ENCODE results near the gene APP. TPM values are rescaled to one million over a fixed set of nuclear protein-coding genes. Genes with fewer than 3 reads are reported as not detected.

APP gene
- total RNA-seq, 1 experiment from 2014 or later = 224 TPM

GRCh38 chr21:26068776-26069175 lies 101.8 kb downstream of the APP start:
- H3K4me2 ChIP-seq = no peak overlapping the region
- intact Hi-C loops (cut with micrococcal nuclease; ENCODE audit: unreplicated experiment) = no loop called here
- BruUV-seq (replicated peaks) = no TSS peak
- no peak overlapping the region for H3K27ac ChIP-seq
- ChIA-PET POLR2A (ENCODE audit: unreplicated experiment) (no interaction called here), CTCF (no interaction called here)
- no peaks in the 10 kb centered on the region for H3F3A ChIP-seq (ENCODE audit: insufficient read depth, low read depth)
- no peaks in the 10 kb centered on the region for H3K27me3 ChIP-seq (ENCODE audit: insufficient read depth, low read depth)
- TF ChIP-seq EZH2 (IDR thresholded peaks at IDR 0.05; ENCODE audit: low read depth) (no peak), CTCF (conservative IDR thresholded peaks at IDR 0.05) (no peak)
- H4K20me1 ChIP-seq (ENCODE audit: insufficient read depth) = no peaks in the 10 kb centered on the region; the same call in 1 of the 2 replicates
- no peak for DNase-seq
- H3K9me3 ChIP-seq (ENCODE audit: insufficient read depth, low read depth) = no peaks in the 10 kb centered on the region
- peaks cover 57% of the 10 kb centered on the region for H3K79me2 ChIP-seq (ENCODE audit: low read depth)
- no peaks in the 10 kb centered on the region for H3K9me2 ChIP-seq (ENCODE audit: insufficient read depth)
- H3K4me1 ChIP-seq (replicated peaks; ENCODE audit: insufficient read depth) = no peaks in the 10 kb centered on the region
- H3K4me3 ChIP-seq = no peak overlapping the region
- no peak overlapping the region for H2AFZ ChIP-seq
- no peaks in the 10 kb centered on the region for H3K36me3 ChIP-seq (ENCODE audit: low read depth)

DNA sequence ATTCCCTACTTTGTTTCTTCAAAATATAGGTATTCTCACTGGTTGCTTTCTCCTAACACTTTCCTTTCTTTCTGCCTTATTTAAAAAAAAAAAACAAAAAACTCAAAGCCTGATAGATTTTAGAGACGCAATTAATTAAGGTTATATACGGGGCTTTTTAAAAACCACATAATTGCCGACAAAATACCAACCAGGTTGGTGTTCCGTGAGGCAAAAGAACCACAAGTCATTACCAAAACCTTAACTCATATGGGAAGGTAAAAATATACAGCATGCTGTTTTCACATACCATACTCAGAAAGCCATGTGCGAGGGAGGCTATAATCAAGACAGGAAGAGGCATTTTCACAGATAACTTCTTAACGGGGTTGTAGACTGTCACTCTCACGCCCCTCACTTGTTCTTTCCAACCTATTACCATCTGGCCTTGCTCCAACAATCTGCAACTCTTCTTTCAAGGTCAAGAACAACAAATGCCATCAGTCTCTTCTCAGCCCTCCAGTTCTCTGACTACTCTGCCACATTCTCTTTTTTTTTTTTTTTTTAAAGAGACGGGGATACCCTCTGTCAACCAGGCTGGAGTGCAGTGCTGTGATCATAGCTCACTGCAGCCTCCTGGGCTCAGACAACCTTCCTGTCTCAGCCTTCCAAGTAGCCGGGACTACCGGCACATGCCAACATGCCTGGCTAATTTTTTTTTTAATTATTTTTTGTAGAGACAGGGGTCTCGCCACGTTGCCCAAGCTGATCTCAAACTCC lies 102.6 kb downstream of the APP start:
- no peak overlapping the region for H3K27ac ChIP-seq
- H3K4me1 ChIP-seq (replicated peaks; ENCODE audit: insufficient read depth) = no peaks in the 10 kb centered on the region
- no peaks in the 10 kb centered on the region for H3K9me3 ChIP-seq (ENCODE audit: insufficient read depth, low read depth)
- peaks cover 57% of the 10 kb centered on the region for H3K79me2 ChIP-seq (ENCODE audit: low read depth)
- no peak overlapping the region for H3K4me2 ChIP-seq
- no peaks in the 10 kb centered on the region for H3K9me2 ChIP-seq (ENCODE audit: insufficient read depth)
- ChIA-PET POLR2A (ENCODE audit: unreplicated experiment) (interaction anchor here (0.6 kb wide), 1 partner anchor 84 kb away, joined by 24 read pairs; no protein-coding TSS in a partner anchor), CTCF (no interaction called here)
- BruUV-seq (replicated peaks) = no TSS peak
- intact Hi-C loops (cut with micrococcal nuclease; ENCODE audit: unreplicated experiment) = no loop called here
- H3K4me3 ChIP-seq = no peak overlapping the region
- no peaks in the 10 kb centered on the region for H3K27me3 ChIP-seq (ENCODE audit: insufficient read depth, low read depth)
- TF ChIP-seq CTCF (conservative IDR thresholded peaks at IDR 0.05) = no peak
- TF ChIP-seq EZH2 (IDR thresholded peaks at IDR 0.05; ENCODE audit: low read depth) = no peak
- no peaks in the 10 kb centered on the region for H3K36me3 ChIP-seq (ENCODE audit: low read depth)
- H2AFZ ChIP-seq = no peak overlapping the region
- H4K20me1 ChIP-seq (ENCODE audit: insufficient read depth) = no peaks in the 10 kb centered on the region; the same call in 1 of the 2 replicates
- no peaks in the 10 kb centered on the region for H3F3A ChIP-seq (ENCODE audit: insufficient read depth, low read depth)
- no peak for DNase-seq

- TF ChIP-seq CTCF (conservative IDR thresholded peaks at IDR 0.05) (no peak), EZH2 (IDR thresholded peaks at IDR 0.05; ENCODE audit: low read depth) (no peak)
- DNase-seq = no peak
- ChIA-PET POLR2A (ENCODE audit: unreplicated experiment) (interaction anchor here (0.7 kb wide), 1 partner anchor 1558 kb away, joined by 3 read pairs; no protein-coding TSS in a partner anchor), CTCF (no interaction called here)
- H3K27me3 ChIP-seq (ENCODE audit: insufficient read depth, low read depth) = no peaks in the 10 kb centered on the region
- peaks cover 29% of the 10 kb centered on the region for H3K79me2 ChIP-seq (ENCODE audit: low read depth)
- no peak overlapping the region for H3K4me3 ChIP-seq
- no peak overlapping the region for H3K4me2 ChIP-seq
- H2AFZ ChIP-seq = no peak overlapping the region
- H3K36me3 ChIP-seq (ENCODE audit: low read depth) = no peaks in the 10 kb centered on the region
- no peaks in the 10 kb centered on the region for H3K9me3 ChIP-seq (ENCODE audit: insufficient read depth, low read depth)
- H3K4me1 ChIP-seq (replicated peaks; ENCODE audit: insufficient read depth) = no peaks in the 10 kb centered on the region
- H3F3A ChIP-seq (ENCODE audit: insufficient read depth, low read depth) = no peaks in the 10 kb centered on the region
- no peak overlapping the region for H3K27ac ChIP-seq
- H3K9me2 ChIP-seq (ENCODE audit: insufficient read depth) = no peaks in the 10 kb centered on the region
- intact Hi-C loops (cut with micrococcal nuclease; ENCODE audit: unreplicated experiment) = no loop called here
- H4K20me1 ChIP-seq (ENCODE audit: insufficient read depth) = no peaks in the 10 kb centered on the region; the same call in 1 of the 2 replicates
- BruUV-seq (replicated peaks) = no TSS peak
These were observed 106.1 kb downstream of the APP start for GRCh38 chr21:26064506-26064905.

Measured in PC-9 (cell line).